NCI-H2227 treated with DMSO at 0.1 percent for 48 hours (cell line): ENCODE measurements around the gene IFNA2.
A peak's percentile ranks its signal among the peaks of the same experiment; 100 is the strongest.
"Not testable (repeated sequence)": the region's sequence is repeated elsewhere in the genome, so short reads cannot be mapped to it uniquely, and the experiment has no call there.

Source experiments
- DNase-seq: peaks from one replicate; lab custom pipeline; 2025; lab: John Stamatoyannopoulos, UW

IFNA2 gene

GRCh38 chr9:21381448-21382339 is 3.5 kb downstream of the IFNA2 start:
- DNase-seq, result no peak

GRCh38 chr9:21371467-21371866 is 13.7 kb downstream of the IFNA2 start:
- DNase-seq, result not testable (repeated sequence)

- no peak for DNase-seq
Measured at GRCh38 chr9:21367957-21368356, 17.2 kb downstream of the IFNA2 start, which contains the start of gene IFNA13. Gene IFNA13, minus strand, starts transcription at chr9:21368057. Its CDS starts 47 bp downstream, at chr9:21368010.

- not testable (repeated sequence) for DNase-seq
Measured at GRCh38 chr9:21367169-21367568, 18.0 kb downstream of the IFNA2 start.

GRCh38 chr9:21362287-21362686 is 22.9 kb downstream of the IFNA2 start:
- DNase-seq, result no peak

- DNase-seq, result no peak
Measured at GRCh38 chr9:21357479-21358460, 27.4 kb downstream of the IFNA2 start.

GRCh38 chr9:21350787-21351186 is 34.4 kb downstream of the IFNA2 start, which contains the start of gene IFNA6:
Gene IFNA6, minus strand, starts transcription at chr9:21350887. Its CDS starts 0 bp downstream, at chr9:21350887.
- no peak for DNase-seq

GRCh38 chr9:21348430-21348970 is 36.7 kb downstream of the IFNA2 start:
- DNase-seq, result no peak

GRCh38 chr9:21340735-21341134 is 44.5 kb downstream of the IFNA2 start:
- no peak for DNase-seq

GRCh38 chr9:21336457-21336856 is 48.7 kb downstream of the IFNA2 start:
- no peak for DNase-seq

GRCh38 chr9:21334701-21335632 is 50.2 kb downstream of the IFNA2 start, which contains the start of gene KLHL9:
Gene KLHL9, minus strand, starts transcription at chr9:21335404. Its CDS starts 545 bp downstream, at chr9:21334859.
- peak; percentile 86 for DNase-seq
